ENCODE results near the gene GNA12.

GNA12 gene

GRCh38 chr7:2805213-2805944 lies 38.7 kb downstream of the GNA12 start:
- no peak for DNase-seq

- DNase-seq, result no peak
Observed at GRCh38 chr7:2804227-2804763, 39.8 kb downstream of the GNA12 start.

- no peak for DNase-seq
Observed at GRCh38 chr7:2803755-2804154, 40.4 kb downstream of the GNA12 start.

- DNase-seq, result no peak
Observed at GRCh38 chr7:2803342-2803692, 40.8 kb downstream of the GNA12 start.

GRCh38 chr7:2802504-2803341 lies 41.4 kb downstream of the GNA12 start:
- no peak for DNase-seq

GRCh38 chr7:2802101-2802500 lies 42.0 kb downstream of the GNA12 start:
- DNase-seq, result no peak

GRCh38 chr7:2800931-2801688 lies 43.0 kb downstream of the GNA12 start:
- peak in 9 of 58 donors; percentile 11 to 38 (median 24) for DNase-seq

GRCh38 chr7:2800220-2800930 lies 43.7 kb downstream of the GNA12 start:
- DNase-seq, result no peak

GRCh38 chr7:2799253-2799652 lies 44.9 kb downstream of the GNA12 start:
- DNase-seq, result no peak

- no peak for DNase-seq
Observed at GRCh38 chr7:2798669-2799068, 45.4 kb downstream of the GNA12 start.

GRCh38 chr7:2796358-2797352 lies 47.5 kb downstream of the GNA12 start:
- peak in 16 of 58 donors; percentile 16 to 70 (median 35) for DNase-seq

- DNase-seq, result no peak
Observed at GRCh38 chr7:2795906-2796305, 48.2 kb downstream of the GNA12 start.

- no peak for DNase-seq
Observed at GRCh38 chr7:2794836-2795636, 49.1 kb downstream of the GNA12 start.

GRCh38 chr7:2792856-2793487 lies 51.1 kb downstream of the GNA12 start:
- no peak for DNase-seq

GRCh38 chr7:2792235-2792634 lies 51.9 kb downstream of the GNA12 start:
- DNase-seq, result no peak

GRCh38 chr7:2791390-2791789 lies 52.7 kb downstream of the GNA12 start:
- DNase-seq, result no peak

GRCh38 chr7:2787251-2787951 lies 56.7 kb downstream of the GNA12 start:
- DNase-seq, result no peak
